Muscle layer of duodenum (tissue), 2 donors: Measurements from ENCODE around the gene FAM25A.
"Not testable (repeated sequence)": the region's sequence is repeated elsewhere in the genome, so short reads cannot be mapped to it uniquely, and the experiment has no call there.

Source experiments
- H3K27ac ChIP-seq: one replicate; pipeline ENCODE4 v1.7.0; 2013; ENCODE audit warnings: mild to moderate bottlenecking, low read length
- H3K27me3 ChIP-seq: one replicate; pipeline ENCODE4 v1.7.0; 2013; ENCODE audit warnings: low read depth, mild to moderate bottlenecking, control low read depth, low read length
- H3K36me3 ChIP-seq, 2 donors: one replicate each; pipeline ENCODE4 v1.7.0; 2013; ENCODE audit warnings: low read length in 2 of 2, control low read depth in 1 of 2, mild to moderate bottlenecking in 1 of 2; ENCODE audit not compliant: insufficient read depth in 2 of 2, control insufficient read depth in 1 of 2
- H3K4me1 ChIP-seq, 2 donors: one replicate each; pipeline ENCODE4 v1.7.0; 2013; ENCODE audit warnings: low read length in 2 of 2, mild to moderate bottlenecking in 2 of 2, control low read depth in 1 of 2, moderate library complexity in 1 of 2; ENCODE audit not compliant: insufficient read depth in 2 of 2, control insufficient read depth in 1 of 2
- H3K4me3 ChIP-seq, 2 donors: one replicate each; pipeline ENCODE4 v1.7.0; 2013; ENCODE audit warnings: low read length in 2 of 2, low read depth in 1 of 2, mild to moderate bottlenecking in 1 of 2
- H3K9me3 ChIP-seq, 2 donors: one replicate each; pipeline ENCODE4 v1.7.0; 2013; ENCODE audit warnings: low read length in 2 of 2, control low read depth in 1 of 2, mild to moderate bottlenecking in 1 of 2; ENCODE audit not compliant: control insufficient read depth in 1 of 2
- donor health status: healthy.

Gene FAM25A

DNA sequence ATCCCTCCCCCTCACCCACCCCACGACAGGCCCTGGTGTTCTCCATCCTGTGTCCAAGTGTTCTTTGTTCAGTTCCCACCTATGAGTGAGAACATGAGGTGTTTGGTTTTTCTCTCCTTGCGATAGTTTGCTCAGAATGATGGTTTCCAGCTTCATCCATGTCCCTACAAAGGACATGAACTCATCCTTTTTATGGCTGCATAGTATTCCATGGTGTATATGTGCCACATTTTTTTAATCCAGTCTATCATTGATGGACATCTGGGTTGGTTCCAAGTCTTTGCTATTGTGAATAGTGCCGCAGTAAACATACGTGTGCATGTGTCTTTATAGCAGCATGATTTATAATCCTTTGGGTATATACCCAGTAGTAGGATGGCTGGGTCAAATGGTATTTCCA, 35.6 kb upstream of the FAM25A start:
- not testable (repeated sequence) for H3K4me3 ChIP-seq, H3K36me3 ChIP-seq, H3K27me3 ChIP-seq, H3K27ac ChIP-seq, H3K9me3 ChIP-seq
- H3K4me1 ChIP-seq: peaks cover 3 to 12% of the 10 kb centered on the region in 2 donors

- H3K27me3 ChIP-seq: no peaks in the 10 kb centered on the region
- no peak overlapping the region for H3K4me3 ChIP-seq
- no peak overlapping the region for H3K27ac ChIP-seq
- no peaks in the 10 kb centered on the region for H3K4me1 ChIP-seq
- H3K9me3 ChIP-seq: no peaks in the 10 kb centered on the region
- no peaks in the 10 kb centered on the region for H3K36me3 ChIP-seq
Measured at GRCh38 chr10:86988520-86988919, 31.6 kb upstream of the FAM25A start.

GRCh38 chr10:86991362-86991761, 28.7 kb upstream of the FAM25A start:
- not testable (repeated sequence) for H3K27ac ChIP-seq, H3K36me3 ChIP-seq, H3K9me3 ChIP-seq, H3K4me3 ChIP-seq, H3K4me1 ChIP-seq, H3K27me3 ChIP-seq

- H3K36me3 ChIP-seq: no peaks in the 10 kb centered on the region
- H3K27ac ChIP-seq: no peak overlapping the region
- H3K9me3 ChIP-seq: no peaks in the 10 kb centered on the region
- no peak overlapping the region for H3K4me3 ChIP-seq
- no peaks in the 10 kb centered on the region for H3K27me3 ChIP-seq
- H3K4me1 ChIP-seq: no peaks in the 10 kb centered on the region
Measured at GRCh38 chr10:86992456-86992855, 27.6 kb upstream of the FAM25A start.

DNA sequence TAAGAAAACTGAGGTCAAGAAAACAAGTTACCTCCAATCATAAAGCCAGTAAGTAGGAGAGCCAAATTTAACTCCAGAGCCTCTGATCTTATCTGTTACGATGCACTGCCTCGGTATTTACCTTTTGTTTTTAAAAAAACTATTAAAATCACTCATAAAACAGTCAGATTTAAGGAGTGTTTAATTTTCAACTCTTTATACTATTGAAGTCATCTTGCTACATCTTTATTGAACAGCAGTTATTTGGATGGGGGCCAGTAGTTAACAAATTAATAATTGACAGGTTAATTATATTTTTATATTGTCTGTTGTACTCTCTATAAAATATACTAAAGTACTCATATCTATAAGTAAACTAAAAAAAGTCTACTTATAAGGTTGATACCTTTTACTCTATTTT, 27.2 kb upstream of the FAM25A start:
- no peaks in the 10 kb centered on the region for H3K27me3 ChIP-seq
- no peaks in the 10 kb centered on the region for H3K9me3 ChIP-seq
- H3K36me3 ChIP-seq: no peaks in the 10 kb centered on the region

DNA sequence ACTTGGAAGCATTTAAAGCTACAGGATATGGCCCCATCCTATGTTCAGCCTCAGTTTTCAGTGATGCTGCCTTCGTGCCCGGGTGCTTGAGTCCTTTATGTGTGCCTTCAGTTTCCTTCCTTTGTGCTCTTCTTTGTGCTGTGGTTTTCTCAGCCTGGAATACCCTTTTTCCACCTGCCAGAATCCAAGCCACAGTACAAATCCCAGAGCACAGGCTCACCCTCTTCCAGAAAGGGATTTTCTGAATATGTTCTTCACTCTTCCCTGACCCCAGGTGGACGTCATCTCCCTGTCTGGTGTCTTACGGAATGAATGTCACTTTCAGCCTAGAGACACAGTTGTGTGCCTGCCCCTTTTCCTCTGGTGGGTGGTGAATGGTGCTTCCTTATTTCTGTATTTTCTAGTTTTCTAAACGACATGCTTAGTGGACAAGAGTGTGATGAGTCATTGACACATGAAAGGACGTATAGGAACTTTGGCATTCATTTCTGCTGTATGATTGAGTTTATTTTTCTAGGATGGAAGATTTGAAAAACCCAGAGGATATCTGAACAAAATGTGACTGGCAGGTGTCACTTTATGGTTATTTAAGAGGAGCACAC, 20.2 kb upstream of the FAM25A start:
- not testable (repeated sequence) for H3K27ac ChIP-seq, H3K27me3 ChIP-seq, H3K4me3 ChIP-seq, H3K9me3 ChIP-seq, H3K36me3 ChIP-seq, H3K4me1 ChIP-seq

More for the DNA sequence above, 27.2 kb upstream of the FAM25A start:
- Histone ChIP-seq H3K4me3 (no peak overlapping the region), H3K4me1 (no peaks in the 10 kb centered on the region), H3K27ac (no peak overlapping the region)

DNA sequence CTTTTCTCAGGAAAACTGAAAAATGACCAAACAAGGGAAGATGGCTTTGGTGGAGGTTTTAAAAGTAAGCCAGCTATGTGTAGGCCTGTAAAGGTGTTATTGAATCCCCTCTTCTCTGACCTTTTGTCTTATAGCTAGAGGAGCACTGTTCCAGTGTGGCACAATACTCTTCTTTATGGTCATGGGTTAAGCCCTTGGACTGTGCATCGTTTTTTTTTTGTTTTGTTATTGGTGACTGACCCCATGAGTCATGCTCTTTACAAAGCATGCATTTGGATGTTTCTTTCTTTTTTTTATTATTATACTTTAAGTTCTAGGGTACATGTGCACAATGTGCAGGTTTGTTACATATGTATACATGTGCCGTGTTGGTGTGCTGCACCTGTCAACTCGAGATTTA, 19.6 kb upstream of the FAM25A start:
- H3K9me3 ChIP-seq: no peaks in the 10 kb centered on the region
- no peaks in the 10 kb centered on the region for H3K27me3 ChIP-seq
- H3K4me1 ChIP-seq: no peaks in the 10 kb centered on the region
- H3K4me3 ChIP-seq: no peak overlapping the region
- H3K27ac ChIP-seq: no peak overlapping the region
- H3K36me3 ChIP-seq: no peaks in the 10 kb centered on the region

DNA sequence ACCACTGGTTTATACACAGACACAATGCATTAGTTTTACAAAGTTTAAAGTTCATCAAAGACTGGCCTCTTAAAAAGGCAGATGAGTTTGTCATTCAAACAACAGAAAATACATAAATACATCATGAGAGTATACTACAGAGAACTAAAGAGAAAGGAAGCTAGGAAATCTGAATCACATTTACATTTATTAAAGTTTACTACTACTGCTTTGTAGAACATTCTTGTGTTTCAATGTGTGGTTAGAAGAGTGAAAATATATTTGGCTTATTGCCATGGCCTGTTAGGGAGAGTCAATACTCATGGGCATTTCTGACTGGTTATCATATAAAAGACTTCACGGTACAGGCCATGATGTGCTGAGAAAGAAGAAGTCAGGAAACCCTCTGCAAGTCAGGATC, 13.0 kb upstream of the FAM25A start:
- H3K9me3 ChIP-seq, H3K36me3 ChIP-seq, H3K27me3 ChIP-seq, H3K4me3 ChIP-seq, H3K27ac ChIP-seq, H3K4me1 ChIP-seq: not testable (repeated sequence)

DNA sequence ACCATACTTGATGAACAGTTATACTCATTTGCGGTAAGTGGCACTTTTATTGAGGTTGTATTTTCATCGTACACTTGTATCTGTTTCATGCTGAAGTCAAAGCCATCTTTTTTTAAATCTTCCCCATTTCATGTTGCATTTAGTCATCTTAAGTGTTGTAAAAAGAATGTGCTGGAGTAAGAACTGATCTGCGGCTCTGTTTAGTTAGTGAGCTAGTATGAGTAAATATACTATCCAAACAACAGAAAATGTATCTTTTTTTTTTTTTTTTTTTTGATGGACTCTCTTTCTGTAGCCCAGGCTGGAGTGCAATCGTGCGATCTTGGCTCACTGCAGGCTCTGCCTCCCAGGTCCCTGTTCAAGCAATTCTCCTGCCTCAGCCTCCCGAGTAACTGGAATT, 12.4 kb upstream of the FAM25A start:
- not testable (repeated sequence) for H3K4me1 ChIP-seq, H3K27me3 ChIP-seq, H3K9me3 ChIP-seq, H3K36me3 ChIP-seq, H3K4me3 ChIP-seq, H3K27ac ChIP-seq

DNA sequence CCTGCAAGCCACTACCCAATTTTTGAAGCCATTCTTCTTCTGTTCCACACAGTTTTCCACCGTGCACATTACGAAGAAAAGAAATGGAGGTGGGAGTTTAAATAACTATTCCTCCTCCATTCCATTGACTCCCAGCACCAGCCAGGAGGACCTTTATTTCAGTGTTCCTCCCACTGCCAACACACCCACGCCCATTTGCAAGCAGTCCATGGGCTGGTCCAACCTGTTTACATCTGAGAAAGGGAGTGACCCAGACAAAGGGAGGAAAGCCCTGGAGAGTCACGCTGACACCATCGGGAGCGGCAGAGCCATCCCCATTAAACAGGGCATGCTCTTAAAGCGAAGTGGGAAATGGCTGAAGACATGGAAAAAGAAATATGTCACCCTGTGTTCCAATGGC, 11.8 kb upstream of the FAM25A start:
- not testable (repeated sequence) for H3K4me1 ChIP-seq, H3K36me3 ChIP-seq, H3K9me3 ChIP-seq, H3K27me3 ChIP-seq, H3K27ac ChIP-seq, H3K4me3 ChIP-seq

DNA sequence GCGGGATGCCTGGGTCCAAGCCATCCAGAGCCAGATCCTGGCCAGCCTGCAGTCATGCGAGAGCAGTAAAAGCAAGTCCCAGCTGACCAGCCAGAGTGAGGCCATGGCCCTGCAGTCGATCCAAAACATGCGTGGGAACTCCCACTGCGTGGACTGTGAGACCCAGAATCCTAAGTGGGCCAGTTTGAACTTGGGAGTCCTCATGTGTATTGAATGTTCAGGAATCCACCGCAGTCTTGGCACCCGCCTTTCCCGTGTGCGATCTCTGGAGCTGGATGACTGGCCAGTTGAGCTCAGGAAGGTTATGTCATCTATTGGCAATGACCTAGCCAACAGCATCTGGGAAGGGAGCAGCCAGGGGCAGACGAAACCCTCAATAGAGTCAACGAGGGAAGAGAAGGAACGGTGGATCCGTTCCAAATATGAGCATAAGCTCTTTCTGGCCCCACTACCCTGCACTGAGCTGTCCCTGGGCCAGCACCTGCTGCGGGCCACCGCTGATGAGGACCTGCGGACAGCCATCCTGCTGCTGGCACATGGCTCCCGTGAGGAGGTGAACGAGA, 10.9 kb upstream of the FAM25A start:
- H3K27ac ChIP-seq, H3K4me3 ChIP-seq, H3K36me3 ChIP-seq, H3K27me3 ChIP-seq, H3K4me1 ChIP-seq, H3K9me3 ChIP-seq: not testable (repeated sequence)

DNA sequence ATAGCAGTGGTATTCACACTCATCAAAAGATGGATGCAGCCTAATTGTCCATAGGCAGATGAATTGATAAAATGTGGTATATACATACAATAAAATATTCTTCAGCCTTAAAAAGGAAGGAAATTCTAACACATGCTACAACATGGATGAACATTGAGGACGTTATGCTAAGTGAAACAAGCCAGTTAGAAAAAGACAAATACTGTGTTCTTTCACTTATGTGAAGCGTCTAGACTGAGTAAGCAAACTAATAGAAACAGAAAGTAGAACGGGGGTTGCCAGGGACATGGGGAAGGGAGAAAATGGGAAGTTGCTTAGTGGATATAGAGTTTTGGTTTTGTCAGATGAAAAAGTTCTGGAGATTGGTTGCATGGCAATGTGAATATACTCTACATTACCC, 6.6 kb upstream of the FAM25A start:
- H3K9me3 ChIP-seq, H3K27me3 ChIP-seq, H3K4me3 ChIP-seq: not testable (repeated sequence)

More for the DNA sequence above, 6.6 kb upstream of the FAM25A start:
- not testable (repeated sequence) for H3K4me1 ChIP-seq, H3K27ac ChIP-seq, H3K36me3 ChIP-seq
